Ovary (tissue), 9 donors: ENCODE results near the gene LYST. TPM values are rescaled to one million over a fixed set of nuclear protein-coding genes. Genes with fewer than 3 reads are reported as not detected.
A peak's percentile ranks its signal among the peaks of the same experiment; 100 is the strongest.

Experiments used
- DNase-seq, 5 donors: peaks; one replicate each; pipeline ENCODE4 v3.0.0-alpha.2; 2019 to 2020
- H3K27ac ChIP-seq, 2 donors: fragments of 200-600 bp; one replicate each; pipeline versions ENCODE4 v1.5.1 to v1.8.0; 2019 to 2022
- H3K27me3 ChIP-seq: fragments of 200-600 bp; one replicate; pipeline ENCODE4 v1.8.0; 2022
- H3K36me3 ChIP-seq: fragments of 200-600 bp; sonication (generic); one replicate; pipeline ENCODE4 v1.5.1; 2019
- H3K4me1 ChIP-seq: one replicate; pipeline ENCODE4 v1.8.1; 2013; ENCODE audit warnings: mild to moderate bottlenecking, moderate library complexity; ENCODE audit not compliant: insufficient read depth
- H3K4me3 ChIP-seq: fragments of 200-600 bp; sonication (generic); one replicate; pipeline ENCODE4 v1.5.1; 2017
- H3K9me3 ChIP-seq, 2 donors: fragments of 200-600 bp in 1 of 2; sonication (generic) in 1 of 2; one replicate each; pipeline versions ENCODE4 v1.5.1 to v1.8.1; 2013 to 2019; ENCODE audit warnings: mild to moderate bottlenecking in 1 of 2, moderate library complexity in 1 of 2
- EP300 ChIP-seq: sonication (generic); formaldehyde crosslinking; IDR thresholded peaks from one replicate; pipeline ENCODE4 v1.6.1; 2017; ENCODE audit warnings: antibody characterized with exemption
- POLR2A ChIP-seq: fragments of 450-650 bp; IDR thresholded peaks from one replicate; pipeline ENCODE4 v1.6.1; 2017; ENCODE audit warnings: antibody characterized with exemption, mild to moderate bottlenecking, moderate library complexity
- WGBS, 3 donors: extraction: QIAGEN DNeasy Blood & Tissue Kit in 1 of 3; methylation state at CpG; one replicate each; pipeline versions ENCODE4 v1.1.5 to v1.1.7; 2013 to 2017; 5-methylcytosine and 5-hydroxymethylcytosine counted together
- intact Hi-C, 4 donors: fragments of 100-400 bp; cut with DNase I; formaldehyde crosslinking; loops; one replicate each; pipeline versions ENCODE4 v1.11.0 to v1.15.1; 2022 to 2023
- polyA plus RNA-seq, 2 donors: library from polyadenylated mRNA; stranded (reverse); fragments of 200-250 nt in 1 of 2; fragments of 350-450 nt in 1 of 2; fragmentation: Illumina TruSeq in 1 of 2; extraction: RNeasy Lipid Tissue Mini Kit (QIAGEN cat#74804) in 1 of 2; gene quantifications; one replicate each; pipeline ENCODE4 v1.2.3, GENCODE V29; 2013 to 2014
- total RNA-seq, 7 donors: library from RNA; depleted of rRNA in 2 of 7; stranded (reverse); fragments of >200 nt in 2 of 7; fragmentation: NEBNext Ultra II Directional in 3 of 7; extraction: Animal tissue kit (Norgen Biotek cat#: 25700) in 3 of 7; gene quantifications; one replicate each; pipeline versions ENCODE4 v1.1.0 to v1.2.4, GENCODE V29; 2016 to 2023
- TF ChIP-seq, protein P1 (sequence below), 3 donors: fragments of 450-650 bp in 2 of 3; fragments of 200-600 bp in 1 of 3; IDR thresholded peaks; one replicate each; pipeline versions ENCODE4 v1.5.1 to v1.8.0; 2016 to 2022; ENCODE audit warnings: antibody characterized with exemption in 3 of 3, mild to moderate bottlenecking in 1 of 3
- donor health status: DM: no; HTN: no; CAD: no; lungs with moderate emphysema.
- donor health status: DM: no; HTN: no; CAD: no.
- donor health status: Bipolar disorder and iron deficiency.
- donor health status: DM: yes; HTN: yes; CAD: no.
- donor health status: DM: no; HTN: no; CAD: no.
- donor health status: DM: yes; HTN: yes; CAD: no.

The LYST gene
- total and polyA plus RNA-seq, 9 donors, result 6.8 to 29.2 (median 21.7) TPM

DNA sequence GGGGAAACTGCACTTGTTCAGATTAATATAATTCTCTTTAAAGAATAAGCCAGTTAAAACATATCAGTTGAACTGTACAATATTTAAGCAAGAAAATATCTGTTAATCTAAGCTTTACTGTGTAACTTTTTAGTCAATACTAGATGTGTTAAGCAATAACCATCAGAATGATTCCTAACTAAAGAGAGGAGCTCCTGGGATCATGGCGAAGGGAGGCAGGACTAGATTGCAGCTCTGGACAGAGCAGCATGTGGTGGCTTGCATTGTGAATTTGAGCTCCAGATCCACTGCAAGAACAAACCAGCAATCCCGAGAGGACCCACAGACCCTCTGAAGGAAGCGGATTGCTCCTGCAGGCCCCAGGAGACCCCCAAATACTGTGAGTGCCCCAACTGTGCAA is 21.9 kb downstream of the LYST start:
- no peak for DNase-seq

DNA sequence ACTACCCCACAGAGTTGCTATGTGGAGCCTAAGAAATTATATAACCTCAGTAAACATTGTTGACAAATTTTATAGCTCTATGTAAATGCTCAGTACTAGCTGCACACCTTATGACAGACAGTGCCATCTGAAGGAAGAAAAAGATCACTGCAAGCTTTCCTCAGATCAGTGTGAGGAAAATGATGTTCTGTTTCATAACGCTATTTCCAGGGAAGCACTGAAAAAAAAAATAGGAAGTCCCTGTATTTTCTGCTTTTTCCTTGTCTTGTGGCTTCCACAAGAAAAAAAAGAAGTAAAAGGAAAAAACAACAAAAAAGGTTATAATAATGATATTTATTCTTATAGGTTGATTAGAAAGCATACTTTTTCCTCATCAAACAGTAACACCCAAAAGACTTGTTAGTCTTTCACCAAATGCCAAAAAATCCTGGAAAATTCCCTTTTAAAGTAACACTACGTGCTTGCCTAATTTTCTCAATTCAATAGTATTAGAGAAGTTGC is 23.2 kb downstream of the LYST start:
- no peak for DNase-seq
- intact Hi-C loops, result no loop called here

More for the DNA sequence above, 21.9 kb downstream of the LYST start:
- Histone ChIP-seq H3K4me1 (no peaks in the 10 kb centered on the region), H3K9me3 (no peaks in the 10 kb centered on the region), H3K27me3 (no peaks in the 10 kb centered on the region), H3K27ac (no peak overlapping the region), H3K36me3 (no peaks in the 10 kb centered on the region), H3K4me3 (no peak overlapping the region)
- 97 to 99% (median 98%) methylated on average over 3 of the region's 3 CpGs for WGBS, 3 donors
- intact Hi-C loops, result no loop called here
- TF ChIP-seq POLR2A (no peak), EP300 (no peak)
- TF ChIP-seq, protein P1, sequence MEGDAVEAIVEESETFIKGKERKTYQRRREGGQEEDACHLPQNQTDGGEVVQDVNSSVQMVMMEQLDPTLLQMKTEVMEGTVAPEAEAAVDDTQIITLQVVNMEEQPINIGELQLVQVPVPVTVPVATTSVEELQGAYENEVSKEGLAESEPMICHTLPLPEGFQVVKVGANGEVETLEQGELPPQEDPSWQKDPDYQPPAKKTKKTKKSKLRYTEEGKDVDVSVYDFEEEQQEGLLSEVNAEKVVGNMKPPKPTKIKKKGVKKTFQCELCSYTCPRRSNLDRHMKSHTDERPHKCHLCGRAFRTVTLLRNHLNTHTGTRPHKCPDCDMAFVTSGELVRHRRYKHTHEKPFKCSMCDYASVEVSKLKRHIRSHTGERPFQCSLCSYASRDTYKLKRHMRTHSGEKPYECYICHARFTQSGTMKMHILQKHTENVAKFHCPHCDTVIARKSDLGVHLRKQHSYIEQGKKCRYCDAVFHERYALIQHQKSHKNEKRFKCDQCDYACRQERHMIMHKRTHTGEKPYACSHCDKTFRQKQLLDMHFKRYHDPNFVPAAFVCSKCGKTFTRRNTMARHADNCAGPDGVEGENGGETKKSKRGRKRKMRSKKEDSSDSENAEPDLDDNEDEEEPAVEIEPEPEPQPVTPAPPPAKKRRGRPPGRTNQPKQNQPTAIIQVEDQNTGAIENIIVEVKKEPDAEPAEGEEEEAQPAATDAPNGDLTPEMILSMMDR (IDR thresholded peaks at IDR 0.05), result no peak

DNA sequence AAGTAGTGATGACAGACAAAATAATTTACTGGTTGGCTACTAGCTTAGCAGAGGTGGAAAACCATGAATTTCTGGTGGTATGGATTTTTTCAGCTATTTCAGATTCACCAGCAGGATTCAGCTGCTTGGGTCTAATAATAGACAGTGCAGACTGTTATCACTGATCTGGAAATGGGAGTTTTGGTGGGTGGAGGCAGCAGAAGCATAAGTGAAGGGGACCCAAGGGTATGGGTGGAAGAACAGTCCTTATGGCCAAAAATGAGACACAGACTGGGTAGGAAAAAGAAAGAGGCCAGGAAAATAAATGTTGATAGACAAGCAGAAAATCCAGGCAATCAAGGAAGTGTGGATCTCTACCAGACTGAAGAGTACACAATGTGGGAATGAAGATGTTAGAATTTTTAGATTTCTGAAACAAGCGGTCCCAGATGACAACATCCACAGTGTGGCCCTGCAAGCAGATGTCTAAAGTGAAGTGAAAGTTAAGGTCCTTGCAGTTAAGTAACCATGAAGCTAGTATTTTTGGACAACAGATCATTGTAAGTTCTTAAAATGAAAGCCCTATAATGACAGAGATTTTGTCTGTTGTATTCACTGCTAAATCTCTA is 24.7 kb downstream of the LYST start:
- DNase-seq, result no peak
- intact Hi-C loops, result no loop called here
- WGBS, 3 donors, result 92 to 94% (median 93%) methylated on average over 1 of the region's 1 CpG
- Histone ChIP-seq H3K9me3 (no peaks in the 10 kb centered on the region), H3K27me3 (no peaks in the 10 kb centered on the region), H3K4me3 (no peak overlapping the region), H3K4me1 (no peaks in the 10 kb centered on the region), H3K27ac (no peak overlapping the region), H3K36me3 (no peaks in the 10 kb centered on the region)
- TF ChIP-seq EP300 (no peak), POLR2A (no peak)

More for the DNA sequence above, 23.2 kb downstream of the LYST start:
- Histone ChIP-seq H3K36me3 (no peaks in the 10 kb centered on the region), H3K27ac (no peak overlapping the region), H3K4me1 (no peaks in the 10 kb centered on the region), H3K4me3 (no peak overlapping the region), H3K27me3 (no peaks in the 10 kb centered on the region), H3K9me3 (no peaks in the 10 kb centered on the region)
- TF ChIP-seq, protein P1 (IDR thresholded peaks at IDR 0.05), result peak in 1 of 3 donors; percentile 10
- no peak for TF ChIP-seq POLR2A
- 23 to 33% (median 32%) methylated on average over 2 of the region's 2 CpGs for WGBS, 3 donors

DNA sequence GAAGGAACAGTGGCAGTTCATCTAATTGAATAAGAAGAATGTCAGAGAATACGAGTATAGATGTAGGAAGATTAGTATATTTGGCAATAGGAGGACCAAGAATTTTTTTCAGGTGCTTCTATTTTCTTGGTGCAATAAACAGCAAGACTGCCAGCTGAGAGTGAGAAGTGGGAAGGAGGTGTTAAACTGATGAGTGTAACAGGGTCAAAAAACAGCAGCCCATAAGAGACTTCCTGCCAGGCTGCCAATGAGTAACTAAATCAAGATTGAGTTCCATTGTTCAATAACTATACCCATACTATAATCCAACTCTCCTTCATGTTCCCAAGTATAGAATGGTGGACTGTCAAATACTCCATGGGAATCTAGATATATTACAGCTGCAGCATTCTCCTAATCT is 28.7 kb downstream of the LYST start:
- 81 to 85% (median 83%) methylated on average over 1 of the region's 1 CpG for WGBS, 3 donors
- no peaks in the 10 kb centered on the region for H3K27me3 ChIP-seq
- H3K4me1 ChIP-seq, result no peaks in the 10 kb centered on the region
- H3K36me3 ChIP-seq, result no peaks in the 10 kb centered on the region
- no peaks in the 10 kb centered on the region for H3K9me3 ChIP-seq
- no peak overlapping the region for H3K4me3 ChIP-seq
- intact Hi-C loops, result no loop called here
- no peak overlapping the region for H3K27ac ChIP-seq
- DNase-seq, result no peak
- TF ChIP-seq EP300 (no peak), POLR2A (no peak)
- TF ChIP-seq, protein P1 (IDR thresholded peaks at IDR 0.05), result no peak

DNA sequence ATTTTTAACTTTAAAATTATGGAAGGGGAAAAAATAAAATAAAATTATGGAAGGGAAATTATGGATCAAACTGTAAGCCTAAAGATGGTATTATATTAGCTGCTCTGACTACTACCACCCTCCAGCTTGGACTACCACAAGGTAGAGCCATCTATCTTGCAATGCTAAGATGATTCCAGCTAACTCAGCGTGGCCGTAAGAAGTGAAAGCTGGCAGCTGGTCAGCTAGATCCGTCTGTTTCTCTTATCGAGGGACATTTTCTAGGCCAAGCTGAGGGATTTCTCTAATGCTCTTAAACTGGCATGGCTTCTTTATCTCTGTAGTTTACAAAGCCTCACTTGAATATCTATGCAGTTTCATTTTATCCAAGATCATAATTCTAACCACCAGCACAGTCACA is 31.5 kb downstream of the LYST start:
- WGBS, 3 donors, result 0 to 5% (median 3%) methylated on average over 4 of the region's 4 CpGs
- Histone ChIP-seq H3K4me1 (no peaks in the 10 kb centered on the region), H3K27ac (peak overlapping the region in 1 of 2 donors; percentile 17), H3K27me3 (no peaks in the 10 kb centered on the region), H3K36me3 (no peaks in the 10 kb centered on the region), H3K4me3 (no peak overlapping the region), H3K9me3 (no peaks in the 10 kb centered on the region)
- TF ChIP-seq EP300 (no peak), POLR2A (no peak)
- TF ChIP-seq, protein P1 (IDR thresholded peaks at IDR 0.05), result no peak
- intact Hi-C loops, result no loop called here
- peak; percentile 53 to 69 (median 67) for DNase-seq
